HG02840 (cell line): ENCODE results near the gene DNAAF1.

ENCODE experiments used
- ATAC-seq: cut with Tn5 transposase; IDR thresholded peaks from one replicate; pipeline ENCODE4 v1.9.1; 2021; ENCODE audit warnings: mild to moderate bottlenecking, moderate library complexity, moderate number of reproducible peaks; ENCODE audit not compliant: unreplicated experiment, low FRiP score

The DNAAF1 gene

GRCh38 chr16:84156342-84156784 lies 11.3 kb downstream of the DNAAF1 start:
- ATAC-seq: no peak

- ATAC-seq: no peak
These were observed 13.9 kb downstream of the DNAAF1 start for GRCh38 chr16:84159007-84159406.

GRCh38 chr16:84159800-84160199 lies 14.7 kb downstream of the DNAAF1 start:
- ATAC-seq: no peak

- no peak for ATAC-seq
These were observed 15.9 kb downstream of the DNAAF1 start for GRCh38 chr16:84161037-84161436.

- no peak for ATAC-seq
These were observed 16.7 kb downstream of the DNAAF1 start for GRCh38 chr16:84161801-84162200.

GRCh38 chr16:84165746-84166145 lies 20.6 kb downstream of the DNAAF1 start:
- no peak for ATAC-seq

- no peak for ATAC-seq
These were observed 21.9 kb downstream of the DNAAF1 start for GRCh38 chr16:84166796-84167695.

GRCh38 chr16:84169765-84170310 lies 24.7 kb downstream of the DNAAF1 start:
- no peak for ATAC-seq

GRCh38 chr16:84174396-84174795 lies 29.3 kb downstream of the DNAAF1 start:
- no peak for ATAC-seq

GRCh38 chr16:84175350-84176081 lies 30.4 kb downstream of the DNAAF1 start:
- no peak for ATAC-seq

- ATAC-seq: no peak
These were observed 31.3 kb downstream of the DNAAF1 start for GRCh38 chr16:84176192-84177053.

GRCh38 chr16:84177741-84178073 lies 32.6 kb downstream of the DNAAF1 start:
- no peak for ATAC-seq

GRCh38 chr16:84178146-84178765 lies 33.1 kb downstream of the DNAAF1 start:
- ATAC-seq: no peak

GRCh38 chr16:84178892-84179611 lies 33.9 kb downstream of the DNAAF1 start:
- no peak for ATAC-seq

GRCh38 chr16:84179612-84180320 lies 34.7 kb downstream of the DNAAF1 start:
- ATAC-seq: no peak

- no peak for ATAC-seq
These were observed 35.5 kb downstream of the DNAAF1 start for GRCh38 chr16:84180519-84181140.

GRCh38 chr16:84181144-84181915 lies 36.2 kb downstream of the DNAAF1 start:
- ATAC-seq: no peak

- ATAC-seq: no peak
These were observed 37.0 kb downstream of the DNAAF1 start for GRCh38 chr16:84182104-84182503.
